CD14-positive monocyte (primary cell): ENCODE measurements around the gene SH2D2A. TPM values are rescaled to one million over a fixed set of nuclear protein-coding genes. Genes with fewer than 3 reads are reported as not detected.
A peak's percentile ranks its signal among the peaks of the same experiment; 100 is the strongest.

Experiments
- DNase-seq, 3 donors: peaks; one replicate each; pipeline ENCODE4 v3.0.0-alpha.2; 2011 to 2022
- H2AFZ ChIP-seq: 2 replicates; pipeline ENCODE4 v1.6.0; 2012; ENCODE audit warnings: mild to moderate bottlenecking, low read depth, low read length, inconsistent platforms; ENCODE audit not compliant: insufficient read depth, poor library complexity, severe bottlenecking
- H3K27ac ChIP-seq, 2 donors: 1 replicate in 1 of 2; 2 replicates in 1 of 2; pipeline ENCODE4 v1.5.1; 2012 to 2013; ENCODE audit warnings: low read length in 2 of 2, control low read depth in 1 of 2, inconsistent platforms in 1 of 2, low read depth in 1 of 2, mild to moderate bottlenecking in 1 of 2
- H3K27me3 ChIP-seq, 2 donors: one replicate each; pipeline versions ENCODE4 v1.6.0 to v1.6.1; 2011 to 2013; ENCODE audit warnings: low read length in 2 of 2; ENCODE audit not compliant: control insufficient read depth in 2 of 2, insufficient read depth in 2 of 2
- H3K36me3 ChIP-seq, 2 donors: replicated peaks in 1 of 2; 1 replicate in 1 of 2; 2 replicates in 1 of 2; pipeline versions ENCODE4 v1.5.1 to v1.6.1; 2012 to 2013; ENCODE audit warnings: low read length in 2 of 2, control low read depth in 1 of 2, inconsistent platforms in 1 of 2, mild to moderate bottlenecking in 1 of 2; ENCODE audit not compliant: insufficient read depth in 2 of 2, control insufficient read depth in 1 of 2
- H3K4me1 ChIP-seq, 2 donors: 1 replicate in 1 of 2; 2 replicates in 1 of 2; pipeline versions ENCODE4 v1.5.1 to v1.6.1; 2012 to 2013; ENCODE audit warnings: low read length in 2 of 2, control low read depth in 1 of 2, inconsistent platforms in 1 of 2, mild to moderate bottlenecking in 1 of 2, moderate library complexity in 1 of 2; ENCODE audit not compliant: insufficient read depth in 2 of 2, control insufficient read depth in 1 of 2
- H3K4me2 ChIP-seq: replicated peaks from 2 replicates; pipeline ENCODE3; 2012; ENCODE audit warnings: low read length, moderate library complexity, mild to moderate bottlenecking; ENCODE audit not compliant: poor library complexity, severe bottlenecking; ENCODE audit errors: extremely low read depth
- H3K4me3 ChIP-seq, 3 experiments: fragments of 200-600 bp in 1 of 3; sonication (generic) in 1 of 3; replicated peaks in 1 of 3; 1 replicate in 2 of 3; 2 replicates in 1 of 3; pipeline ENCODE4 v1.5.1; 2011 to 2013; ENCODE audit warnings: low read length in 3 of 3, mild to moderate bottlenecking in 3 of 3, control low read depth in 2 of 3, low read depth in 2 of 3, inconsistent platforms in 1 of 3, moderate library complexity in 1 of 3
- H3K79me2 ChIP-seq: 2 replicates; pipeline ENCODE4 v1.6.0; 2012; ENCODE audit warnings: mild to moderate bottlenecking, control low read depth, inconsistent platforms, low read length, moderate library complexity; ENCODE audit not compliant: insufficient read depth
- H3K9ac ChIP-seq: 2 replicates; pipeline ENCODE4 v1.6.0; 2017; ENCODE audit warnings: low read length, mild to moderate bottlenecking; ENCODE audit not compliant: insufficient read depth, poor library complexity, severe bottlenecking
- H3K9me3 ChIP-seq, 2 donors: replicated peaks in 1 of 2; 1 replicate in 1 of 2; 2 replicates in 1 of 2; pipeline versions ENCODE4 v1.5.1 to v1.6.1; 2012 to 2013; ENCODE audit warnings: low read length in 2 of 2, control low read depth in 1 of 2; ENCODE audit not compliant: control insufficient read depth in 1 of 2, insufficient read depth in 1 of 2
- H4K20me1 ChIP-seq: 2 replicates; pipeline ENCODE4 v1.6.0; 2012; ENCODE audit warnings: mild to moderate bottlenecking, low read length, control low read depth, moderate library complexity; ENCODE audit not compliant: insufficient read depth
- H3K27ac Mint-ChIP-seq, 7 donors: one replicate each; pipeline ENCODE4 v1.8.0; 2020; ENCODE audit warnings: mild to moderate bottlenecking in 7 of 7, mixed read lengths in 7 of 7, moderate library complexity in 6 of 7, inconsistent platforms in 2 of 7
- H3K27me3 Mint-ChIP-seq, 3 donors: one replicate each; pipeline ENCODE4 v1.8.0; 2021 to 2022; ENCODE audit warnings: low read depth in 3 of 3, mild to moderate bottlenecking in 3 of 3, mixed read lengths in 3 of 3, moderate library complexity in 3 of 3, inconsistent platforms in 1 of 3
- H3K36me3 Mint-ChIP-seq, 2 donors: one replicate each; pipeline ENCODE4 v1.8.0; 2020; ENCODE audit warnings: mixed read lengths in 2 of 2, inconsistent platforms in 1 of 2, mild to moderate bottlenecking in 1 of 2
- H3K4me1 Mint-ChIP-seq: one replicate; pipeline ENCODE4 v1.8.0; 2020; ENCODE audit warnings: mild to moderate bottlenecking, mixed read lengths
- H3K4me3 Mint-ChIP-seq, 2 donors: one replicate each; pipeline ENCODE4 v1.8.0; 2020; ENCODE audit warnings: mild to moderate bottlenecking in 2 of 2, mixed read lengths in 2 of 2, moderate library complexity in 1 of 2
- H3K9me3 Mint-ChIP-seq, 7 donors: one replicate each; pipeline ENCODE4 v1.8.0; 2020 to 2022; ENCODE audit warnings: mixed read lengths in 7 of 7, mild to moderate bottlenecking in 6 of 7, moderate library complexity in 6 of 7, inconsistent platforms in 2 of 7
- CTCF ChIP-seq: fragments of 200-600 bp; IDR thresholded peaks from one replicate; pipeline ENCODE4 v1.8.0; 2022; ENCODE audit warnings: antibody characterized with exemption, mild to moderate bottlenecking
- WGBS: methylation state at CpG from one replicate; pipeline ENCODE4 v1.1.5; 2013; ENCODE audit warnings: missing lambda C conversion rate; ENCODE audit not compliant: insufficient coverage; 5-methylcytosine and 5-hydroxymethylcytosine counted together
- intact Hi-C, 2 donors: fragments of 100-400 bp; cut with micrococcal nuclease; formaldehyde crosslinking; loops; one replicate each; pipeline versions ENCODE4 v1.15.0 to v1.15.1; 2023
- polyA plus RNA-seq, 3 donors: library from polyadenylated mRNA; depleted of rRNA in 1 of 3; unstranded in 2 of 3; stranded (reverse) in 1 of 3; fragments of 300-500 nt in 2 of 3; fragments of >200 nt in 1 of 3; fragmentation: Illumina TruSeq in 2 of 3; gene quantifications; 1 replicate in 2 of 3; 2 replicates in 1 of 3; pipeline ENCODE4 v1.2.3, GENCODE V29; 2012 to 2021

Gene SH2D2A
- polyA plus RNA-seq, 3 donors, result 0.17 to 0.20 TPM; not detected in 1

- Histone ChIP-seq H3K36me3 (no peaks in the 10 kb centered on the region), H3K4me1 (peaks cover 2 to 4% of the 10 kb centered on the region in 2 donors), H3K27ac (no peak overlapping the region), H3K9ac (no peak overlapping the region), H4K20me1 (no peaks in the 10 kb centered on the region), H3K79me2 (no peaks in the 10 kb centered on the region), H3K4me3 (no peak overlapping the region), H3K27me3 (peaks cover 41 to 68% of the 10 kb centered on the region in 2 donors), H3K4me2 (no peak overlapping the region), H2AFZ (no peak overlapping the region), H3K9me3 (peaks cover 0 to 8% of the 10 kb centered on the region in 2 donors)
- WGBS, result 92% methylated on average over 2 of the region's 7 CpGs
- Mint-ChIP-seq H3K9me3 (peaks cover 0 to 11% (median 2%) of the 10 kb centered on the region in 7 donors), H3K27me3 (peaks cover 70 to 79% (median 77%) of the 10 kb centered on the region in 3 donors), H3K4me3 (peak overlapping the region in 1 of 2 donors; percentile 77), H3K4me1 (peaks cover 6% of the 10 kb centered on the region), H3K27ac (no peak overlapping the region), H3K36me3 (peaks cover 0 to 1% of the 10 kb centered on the region in 2 donors)
- intact Hi-C loops, result no loop called here
- DNase-seq, result no peak
- TF ChIP-seq CTCF, result no peak
Observed at GRCh38 chr1:156847591-156848460, 31.2 kb upstream of the SH2D2A start.

- H3K36me3 Mint-ChIP-seq, result peaks cover 0 to 1% of the 10 kb centered on the region in 2 donors
- H3K36me3 ChIP-seq, result no peaks in the 10 kb centered on the region
- no peak overlapping the region for H3K27ac Mint-ChIP-seq
- H3K4me3 ChIP-seq, result no peak overlapping the region
- H2AFZ ChIP-seq, result no peak overlapping the region
- peaks cover 67 to 89% (median 76%) of the 10 kb centered on the region in 3 donors for H3K27me3 Mint-ChIP-seq
- H4K20me1 ChIP-seq, result no peaks in the 10 kb centered on the region
- intact Hi-C loops, result no loop called here
- no peaks in the 10 kb centered on the region for H3K79me2 ChIP-seq
- WGBS, result 78% methylated on average over 3 of the region's 5 CpGs
- H3K27me3 ChIP-seq, result peaks cover 41 to 72% of the 10 kb centered on the region in 2 donors
- no peak for TF ChIP-seq CTCF
- H3K9me3 ChIP-seq, result peaks cover 0 to 8% of the 10 kb centered on the region in 2 donors
- no peak for DNase-seq
- H3K4me3 Mint-ChIP-seq, result peak overlapping the region in 1 of 2 donors; percentile 77
- H3K4me2 ChIP-seq, result no peak overlapping the region
- H3K4me1 Mint-ChIP-seq, result peaks cover 6% of the 10 kb centered on the region
- peaks cover 2 to 4% of the 10 kb centered on the region in 2 donors for H3K4me1 ChIP-seq
- peaks cover 0 to 11% (median 2%) of the 10 kb centered on the region in 7 donors for H3K9me3 Mint-ChIP-seq
- H3K9ac ChIP-seq, result no peak overlapping the region
- no peak overlapping the region for H3K27ac ChIP-seq
Observed at GRCh38 chr1:156846643-156847042, 30.0 kb upstream of the SH2D2A start.
